Epithelial cell of esophagus (primary cell): ENCODE results near the gene NME3.

Experiments
- DNase-seq: peaks from one replicate; pipeline ENCODE4 v3.0.0; 2010; ENCODE audit warnings: low read depth
- H3K4me3 ChIP-seq: 2 replicates; pipeline ENCODE4 v1.5.1; 2011; ENCODE audit warnings: mild to moderate bottlenecking, low read length, control low read depth
- CTCF ChIP-seq: IDR thresholded peaks from 2 replicates; pipeline ENCODE4 v1.5.1; 2011; ENCODE audit warnings: low read depth, mild to moderate bottlenecking, low read length, control low read depth, inconsistent platforms; ENCODE audit not compliant: insufficient read depth; ENCODE audit errors: missing control alignments

NME3 gene

GRCh38 chr16:1757714-1758461 is 13.5 kb downstream of the NME3 start:
- no peak for DNase-seq
- no peak overlapping the region for H3K4me3 ChIP-seq
- TF ChIP-seq CTCF, result no peak

GRCh38 chr16:1754204-1754603 is 17.1 kb downstream of the NME3 start:
- TF ChIP-seq CTCF, result no peak
- DNase-seq, result no peak
- no peak overlapping the region for H3K4me3 ChIP-seq

- no peak for DNase-seq
- TF ChIP-seq CTCF, result no peak
- no peak overlapping the region for H3K4me3 ChIP-seq
These were observed 18.5 kb downstream of the NME3 start for GRCh38 chr16:1752853-1753252.

- no peak for TF ChIP-seq CTCF
- no peak for DNase-seq
- H3K4me3 ChIP-seq, result no peak overlapping the region
These were observed 19.4 kb downstream of the NME3 start for GRCh38 chr16:1751946-1752345.

GRCh38 chr16:1749152-1750117 is 21.9 kb downstream of the NME3 start:
- peak; percentile 50 for DNase-seq
- no peak overlapping the region for H3K4me3 ChIP-seq
- no peak for TF ChIP-seq CTCF

- no peak for TF ChIP-seq CTCF
- DNase-seq, result no peak
- no peak overlapping the region for H3K4me3 ChIP-seq
These were observed 23.4 kb downstream of the NME3 start for GRCh38 chr16:1747934-1748333.
